Measurements from ENCODE around the gene PIP.
"Not testable (repeated sequence)": the region's sequence is repeated elsewhere in the genome, so short reads cannot be mapped to it uniquely, and the experiment has no call there.

The PIP gene

DNA sequence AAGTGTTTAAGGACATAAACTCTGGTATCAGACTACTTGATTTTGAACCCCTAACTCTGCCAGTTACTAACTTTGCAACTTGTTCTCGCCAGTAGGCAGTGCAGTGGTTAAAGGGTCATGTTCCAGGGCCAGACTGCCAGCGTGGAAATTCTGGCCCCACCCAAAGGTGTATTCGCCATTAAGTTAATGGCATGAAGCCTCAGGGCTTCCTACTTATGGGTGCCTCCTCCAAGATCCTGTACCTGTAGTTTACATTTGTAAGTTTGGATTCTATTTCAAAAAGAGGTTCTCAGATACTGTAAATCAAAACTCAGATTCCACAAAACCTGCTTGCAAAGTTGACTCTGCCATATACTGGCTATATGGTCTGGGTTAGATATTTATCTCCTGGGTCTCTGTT is 2.8 kb upstream of the PIP start:
- H3K27me3 ChIP-seq (ENCODE audit: insufficient read depth, low read length), result no peaks in the 10 kb centered on the region
- H3K9ac ChIP-seq (ENCODE audit: low read depth, low read length), result no peak overlapping the region
- H3K27ac ChIP-seq (ENCODE audit: low read length), result no peak overlapping the region
- H3K9me3 ChIP-seq (ENCODE audit: insufficient read depth, low read depth, low read length), result peaks cover 16% of the 10 kb centered on the region; the same call in 1 of the 2 replicates
- H3K36me3 ChIP-seq (ENCODE audit: insufficient read depth, low read depth, low read length), result no peaks in the 10 kb centered on the region
- H3K4me3 ChIP-seq (ENCODE audit: low read length), result no peak overlapping the region
- H3K4me1 ChIP-seq (ENCODE audit: insufficient read depth, low read length), result no peaks in the 10 kb centered on the region

DNA sequence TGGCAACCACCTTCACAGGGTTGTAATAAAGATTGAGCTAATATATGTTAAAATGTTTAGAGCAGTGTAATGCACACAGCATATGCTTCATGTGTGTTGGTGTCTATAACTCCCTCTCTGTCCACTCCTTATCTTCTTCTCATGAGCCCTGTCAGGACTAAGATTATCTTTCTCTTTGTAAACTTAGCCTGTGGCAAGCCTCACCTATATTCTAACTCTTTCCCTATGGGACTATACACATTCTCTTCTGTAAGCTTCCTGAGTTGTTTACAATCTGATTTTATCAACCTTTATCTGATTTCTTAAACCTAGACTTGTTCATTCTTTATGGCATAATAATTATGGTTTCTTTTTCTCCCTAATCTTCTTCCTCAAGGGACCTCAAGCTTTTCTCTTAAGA is 2.4 kb upstream of the PIP start:
- peaks cover 11% of the 10 kb centered on the region; the same call in 1 of the 2 replicates for H3K9me3 ChIP-seq (ENCODE audit: insufficient read depth, low read depth, low read length)
- no peak overlapping the region for H3K9ac ChIP-seq (ENCODE audit: low read depth, low read length)
- no peak overlapping the region for H3K27ac ChIP-seq (ENCODE audit: low read length)
- no peaks in the 10 kb centered on the region for H3K4me1 ChIP-seq (ENCODE audit: insufficient read depth, low read length)
- H3K36me3 ChIP-seq (ENCODE audit: insufficient read depth, low read depth, low read length), result no peaks in the 10 kb centered on the region
- H3K4me3 ChIP-seq (ENCODE audit: low read length), result no peak overlapping the region
- H3K27me3 ChIP-seq (ENCODE audit: insufficient read depth, low read length), result no peaks in the 10 kb centered on the region

DNA sequence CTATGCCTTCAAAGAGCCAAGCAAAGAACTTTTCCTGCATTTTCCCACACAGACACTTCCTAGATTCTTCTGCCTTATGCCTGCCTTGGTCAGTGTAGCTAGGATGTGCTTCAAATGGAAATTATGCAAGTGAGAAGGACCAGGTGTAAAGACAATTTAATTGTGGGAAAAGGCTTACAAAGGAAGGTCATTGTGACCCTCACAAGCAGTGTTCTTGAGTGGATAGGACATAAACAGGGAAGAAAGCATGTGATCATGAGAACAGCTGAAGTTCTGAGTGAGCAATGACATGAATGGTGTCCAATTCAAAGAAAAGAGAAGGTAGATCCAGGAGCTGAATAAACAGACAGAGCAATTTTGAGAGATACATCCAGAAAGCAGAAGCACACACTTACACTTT is 1.3 kb upstream of the PIP start:
- Histone ChIP-seq H3K4me1 (ENCODE audit: insufficient read depth, low read length) (no peaks in the 10 kb centered on the region), H3K27ac (ENCODE audit: low read length) (no peak overlapping the region), H3K9ac (ENCODE audit: low read depth, low read length) (no peak overlapping the region), H3K27me3 (ENCODE audit: insufficient read depth, low read length) (no peaks in the 10 kb centered on the region), H3K9me3 (ENCODE audit: insufficient read depth, low read depth, low read length) (peaks cover 2% of the 10 kb centered on the region; the same call in 1 of the 2 replicates), H3K36me3 (ENCODE audit: insufficient read depth, low read depth, low read length) (no peaks in the 10 kb centered on the region), H3K4me3 (ENCODE audit: low read length) (no peak overlapping the region)

DNA sequence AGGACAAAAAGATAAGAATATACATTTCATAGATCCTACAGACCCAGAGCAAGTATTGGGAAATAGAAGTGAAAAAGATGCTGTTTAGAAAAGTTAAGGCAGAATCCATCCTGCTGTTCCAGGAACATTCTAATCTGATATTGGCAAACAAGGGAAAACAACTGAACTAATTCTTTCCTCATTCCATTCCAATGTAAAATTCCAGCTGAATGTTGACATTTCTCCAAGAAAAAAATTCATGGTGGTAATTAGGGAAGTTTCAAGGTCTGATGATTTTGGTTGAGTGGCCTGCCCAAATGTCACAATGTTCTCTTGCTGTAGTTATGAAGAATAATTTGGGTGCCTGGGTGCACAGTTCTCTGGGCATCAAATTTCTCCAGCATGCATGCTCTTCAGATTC is 15.2 kb downstream of the PIP start:
- H3K4me1 ChIP-seq (ENCODE audit: insufficient read depth, low read length), result no peaks in the 10 kb centered on the region
- no peaks in the 10 kb centered on the region for H3K36me3 ChIP-seq (ENCODE audit: insufficient read depth, low read depth, low read length)
- H3K27ac ChIP-seq (ENCODE audit: low read length), result no peak overlapping the region
- H3K9ac ChIP-seq (ENCODE audit: low read depth, low read length), result no peak overlapping the region
- no peaks in the 10 kb centered on the region for H3K27me3 ChIP-seq (ENCODE audit: insufficient read depth, low read length)
- H3K4me3 ChIP-seq (ENCODE audit: low read length), result no peak overlapping the region
- H3K9me3 ChIP-seq (ENCODE audit: insufficient read depth, low read depth, low read length), result no peaks in the 10 kb centered on the region; the same call in 1 of the 2 replicates

DNA sequence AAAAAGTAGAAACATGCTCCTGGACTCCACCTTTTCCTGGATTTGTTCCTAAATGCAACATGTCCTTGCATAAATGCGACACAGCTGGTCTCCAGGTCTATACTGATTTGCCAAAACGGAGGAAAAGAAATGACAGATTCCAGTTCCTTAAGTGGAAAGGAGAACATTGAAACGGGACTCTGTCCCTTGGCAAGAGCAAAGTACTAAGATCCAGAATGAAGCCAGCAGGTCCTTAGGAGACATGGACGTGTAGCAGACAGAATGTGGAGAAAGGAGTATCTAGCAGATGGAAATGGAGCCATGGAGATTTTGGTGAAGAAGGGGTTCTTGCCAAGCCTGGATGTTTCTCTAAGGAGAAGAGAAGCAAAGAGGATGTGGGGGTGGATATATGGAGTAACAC is 16.2 kb downstream of the PIP start:
- no peak overlapping the region for H3K9ac ChIP-seq (ENCODE audit: low read depth, low read length)
- no peaks in the 10 kb centered on the region for H3K36me3 ChIP-seq (ENCODE audit: insufficient read depth, low read depth, low read length)
- H3K4me1 ChIP-seq (ENCODE audit: insufficient read depth, low read length), result no peaks in the 10 kb centered on the region
- H3K4me3 ChIP-seq (ENCODE audit: low read length), result no peak overlapping the region
- no peaks in the 10 kb centered on the region; the same call in 1 of the 2 replicates for H3K9me3 ChIP-seq (ENCODE audit: insufficient read depth, low read depth, low read length)
- no peaks in the 10 kb centered on the region for H3K27me3 ChIP-seq (ENCODE audit: insufficient read depth, low read length)
- H3K27ac ChIP-seq (ENCODE audit: low read length), result no peak overlapping the region

DNA sequence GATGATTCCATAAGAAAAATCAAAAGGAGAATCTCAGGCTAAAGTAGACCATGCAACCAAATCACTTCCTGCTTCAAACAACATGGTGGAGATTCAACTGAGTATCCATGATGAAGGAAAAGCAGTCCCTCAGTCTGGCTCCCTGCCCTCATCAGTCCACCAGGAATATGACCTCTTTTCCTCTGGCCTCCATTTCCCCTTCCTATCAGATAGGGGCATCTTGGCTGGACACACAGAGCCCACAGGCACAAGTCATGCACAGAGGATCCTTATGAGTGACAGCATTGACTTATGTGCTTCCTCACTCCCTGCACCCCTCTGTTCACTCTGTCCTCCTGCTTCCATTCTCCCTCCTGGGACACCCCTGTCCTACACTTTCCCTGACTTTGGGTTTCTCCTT is 16.8 kb downstream of the PIP start:
- Histone ChIP-seq H3K4me3 (ENCODE audit: low read length) (no peak overlapping the region), H3K9ac (ENCODE audit: low read depth, low read length) (no peak overlapping the region), H3K27ac (ENCODE audit: low read length) (no peak overlapping the region)

DNA sequence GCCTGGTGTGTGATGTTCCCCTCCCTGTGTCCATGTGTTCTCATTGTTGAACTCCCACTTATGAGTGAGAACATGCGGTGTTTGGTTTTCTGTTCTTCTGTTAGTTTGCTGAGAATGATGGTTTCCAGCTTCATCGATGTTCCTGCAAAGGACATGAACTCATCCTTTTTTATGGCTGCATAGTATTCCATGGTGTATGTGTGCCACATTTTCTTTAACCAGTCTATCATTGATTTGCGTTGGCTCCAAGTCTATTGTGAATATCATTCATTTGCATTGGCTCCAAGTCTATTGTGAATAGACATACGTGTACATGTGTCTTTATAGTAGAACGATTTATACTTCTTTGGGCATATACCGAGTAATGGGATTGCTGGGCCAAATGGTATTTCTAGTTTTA is 18.8 kb downstream of the PIP start:
- H3K36me3 ChIP-seq (ENCODE audit: insufficient read depth, low read depth, low read length); H3K27me3 ChIP-seq (ENCODE audit: insufficient read depth, low read length); H3K9ac ChIP-seq (ENCODE audit: low read depth, low read length); H3K4me3 ChIP-seq (ENCODE audit: low read length); H3K4me1 ChIP-seq (ENCODE audit: insufficient read depth, low read length); H3K27ac ChIP-seq (ENCODE audit: low read length); H3K9me3 ChIP-seq (ENCODE audit: insufficient read depth, low read depth, low read length): not testable (repeated sequence)

More for the DNA sequence above, 16.8 kb downstream of the PIP start:
- H3K27me3 ChIP-seq (ENCODE audit: insufficient read depth, low read length), result no peaks in the 10 kb centered on the region
- no peaks in the 10 kb centered on the region; the same call in 1 of the 2 replicates for H3K9me3 ChIP-seq (ENCODE audit: insufficient read depth, low read depth, low read length)
- no peaks in the 10 kb centered on the region for H3K36me3 ChIP-seq (ENCODE audit: insufficient read depth, low read depth, low read length)
- H3K4me1 ChIP-seq (ENCODE audit: insufficient read depth, low read length), result no peaks in the 10 kb centered on the region

DNA sequence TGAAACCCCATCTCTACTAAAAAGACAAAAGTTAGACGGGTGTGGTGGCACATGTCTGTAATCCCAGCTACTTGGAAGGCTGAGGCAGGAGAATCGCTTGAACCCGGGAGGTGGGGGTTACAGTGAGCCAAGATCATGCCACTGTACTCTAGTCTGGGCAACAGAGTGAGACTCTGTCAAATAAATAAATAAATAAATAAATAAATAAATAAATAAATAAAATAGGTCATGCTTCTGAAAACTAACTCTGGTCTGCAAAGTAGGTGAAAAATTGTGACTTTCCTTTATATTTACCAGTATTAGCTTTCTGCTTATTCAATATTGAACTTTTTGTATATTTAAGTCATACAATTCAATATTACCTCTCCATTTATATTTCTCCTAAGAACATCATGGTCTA is 26.7 kb downstream of the PIP start:
- not testable (repeated sequence) for H3K4me3 ChIP-seq (ENCODE audit: low read length); H3K9me3 ChIP-seq (ENCODE audit: insufficient read depth, low read depth, low read length); H3K9ac ChIP-seq (ENCODE audit: low read depth, low read length); H3K27me3 ChIP-seq (ENCODE audit: insufficient read depth, low read length); H3K36me3 ChIP-seq (ENCODE audit: insufficient read depth, low read depth, low read length); H3K27ac ChIP-seq (ENCODE audit: low read length); H3K4me1 ChIP-seq (ENCODE audit: insufficient read depth, low read length)

DNA sequence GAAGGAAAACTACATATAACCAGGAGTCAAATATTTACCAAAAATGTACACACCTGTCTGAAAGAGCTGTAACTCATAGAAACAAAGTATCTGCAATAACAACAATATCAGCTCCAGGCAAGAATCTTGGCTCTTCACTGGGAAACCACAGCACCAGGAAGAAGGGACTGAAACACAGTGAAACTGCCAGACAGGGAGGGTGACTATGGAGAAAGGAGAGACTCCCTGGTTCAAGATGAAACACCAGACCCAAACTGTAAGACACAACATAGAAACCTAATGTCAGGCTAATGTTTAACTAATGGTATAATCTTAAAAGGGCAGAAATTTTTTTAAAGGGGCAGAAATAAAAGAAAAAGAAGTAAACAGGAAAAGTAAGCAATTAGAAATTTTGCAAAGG is 39.8 kb downstream of the PIP start:
- Histone ChIP-seq H3K4me3 (ENCODE audit: low read length) (no peak overlapping the region), H3K4me1 (ENCODE audit: insufficient read depth, low read length) (no peaks in the 10 kb centered on the region), H3K27ac (ENCODE audit: low read length) (no peak overlapping the region), H3K36me3 (ENCODE audit: insufficient read depth, low read depth, low read length) (no peaks in the 10 kb centered on the region), H3K9ac (ENCODE audit: low read depth, low read length) (no peak overlapping the region), H3K27me3 (ENCODE audit: insufficient read depth, low read length) (no peaks in the 10 kb centered on the region), H3K9me3 (ENCODE audit: insufficient read depth, low read depth, low read length) (peaks cover 15% of the 10 kb centered on the region)

DNA sequence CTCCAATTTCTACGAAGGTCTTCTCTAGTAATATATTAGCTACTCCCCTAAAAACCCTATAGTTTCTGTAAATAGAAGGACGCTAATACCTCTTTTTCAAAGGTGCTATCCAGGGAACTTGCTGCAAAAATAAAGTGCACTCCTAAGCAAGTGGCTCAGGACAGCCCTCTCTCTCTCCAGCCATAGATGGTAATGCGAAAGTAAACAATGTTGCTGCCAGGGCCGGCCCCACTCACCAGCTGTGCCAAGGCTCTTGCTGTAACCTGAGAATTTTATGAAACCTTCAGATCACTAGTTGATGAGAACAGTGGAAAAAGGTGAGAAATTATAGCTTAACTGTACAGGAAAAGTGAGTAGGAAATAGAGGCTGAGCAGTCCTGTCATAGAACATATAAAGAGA is 40.5 kb downstream of the PIP start:
- H3K27ac ChIP-seq (ENCODE audit: low read length), result no peak overlapping the region
- H3K9ac ChIP-seq (ENCODE audit: low read depth, low read length), result no peak overlapping the region
- H3K9me3 ChIP-seq (ENCODE audit: insufficient read depth, low read depth, low read length), result peaks cover 10% of the 10 kb centered on the region
- H3K27me3 ChIP-seq (ENCODE audit: insufficient read depth, low read length), result no peaks in the 10 kb centered on the region
- H3K36me3 ChIP-seq (ENCODE audit: insufficient read depth, low read depth, low read length), result no peaks in the 10 kb centered on the region
- no peaks in the 10 kb centered on the region for H3K4me1 ChIP-seq (ENCODE audit: insufficient read depth, low read length)
- H3K4me3 ChIP-seq (ENCODE audit: low read length), result no peak overlapping the region

DNA sequence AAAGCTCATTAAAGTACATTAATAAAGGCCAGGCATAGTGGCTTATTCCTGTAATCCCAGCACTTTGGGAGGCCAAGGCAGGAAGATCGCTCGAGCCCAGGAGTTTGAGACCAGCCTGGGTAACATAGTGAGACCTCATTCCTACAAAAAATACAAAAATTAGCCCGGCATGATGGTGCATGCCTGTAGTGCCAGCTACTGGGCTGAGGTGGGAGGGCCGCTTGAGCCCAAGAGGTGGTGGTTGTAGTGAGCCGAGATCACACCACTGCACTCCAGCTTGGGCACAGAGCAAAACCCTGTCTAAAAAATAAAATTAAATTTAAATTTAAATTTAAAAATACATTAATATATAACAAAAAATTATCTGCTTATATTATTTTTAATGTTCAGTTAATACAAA is 44.3 kb downstream of the PIP start:
- Histone ChIP-seq H3K36me3 (ENCODE audit: insufficient read depth, low read depth, low read length) (no peaks in the 10 kb centered on the region), H3K27me3 (ENCODE audit: insufficient read depth, low read length) (no peaks in the 10 kb centered on the region), H3K9ac (ENCODE audit: low read depth, low read length) (no peak overlapping the region), H3K27ac (ENCODE audit: low read length) (no peak overlapping the region), H3K4me1 (ENCODE audit: insufficient read depth, low read length) (no peaks in the 10 kb centered on the region), H3K9me3 (ENCODE audit: insufficient read depth, low read depth, low read length) (peaks cover 10% of the 10 kb centered on the region), H3K4me3 (ENCODE audit: low read length) (no peak overlapping the region)

DNA sequence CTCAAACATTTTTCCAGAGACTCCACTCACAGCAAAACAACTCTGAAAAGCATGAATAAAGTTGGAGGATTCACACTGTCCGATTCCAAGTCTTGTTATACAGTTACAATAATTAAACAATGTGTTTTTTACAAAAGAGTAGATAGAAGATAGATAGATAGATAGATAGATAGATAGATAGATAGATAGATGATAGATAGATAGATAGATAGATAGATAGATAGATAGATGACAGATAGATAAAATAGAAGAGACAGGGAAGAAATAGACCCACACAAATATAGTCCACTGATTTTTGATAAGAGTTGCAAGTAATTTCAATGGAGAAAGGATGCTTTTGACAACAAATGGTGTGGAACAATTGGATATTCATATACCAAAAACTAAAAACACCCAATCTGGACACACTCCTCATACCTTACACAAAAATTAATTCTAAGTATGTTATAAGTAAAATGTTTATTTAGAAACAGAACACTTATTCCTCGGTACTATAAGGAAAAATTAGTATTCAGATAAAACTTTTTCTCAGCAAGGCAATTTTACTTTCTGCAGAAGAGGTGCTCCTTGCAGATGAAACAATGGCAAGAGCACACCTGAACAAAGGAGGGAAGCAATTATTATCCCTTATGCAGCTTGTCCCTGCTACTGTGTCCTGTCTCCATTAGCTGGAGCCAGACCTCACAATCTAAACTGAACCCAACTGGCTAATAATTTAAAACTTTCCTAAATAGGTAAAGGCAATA is 45.7 kb downstream of the PIP start:
- Histone ChIP-seq H3K4me3 (ENCODE audit: low read length) (no peak overlapping the region), H3K36me3 (ENCODE audit: insufficient read depth, low read depth, low read length) (no peaks in the 10 kb centered on the region), H3K9me3 (ENCODE audit: insufficient read depth, low read depth, low read length) (peaks cover 10% of the 10 kb centered on the region), H3K9ac (ENCODE audit: low read depth, low read length) (no peak overlapping the region), H3K27me3 (ENCODE audit: insufficient read depth, low read length) (no peaks in the 10 kb centered on the region), H3K4me1 (ENCODE audit: insufficient read depth, low read length) (no peaks in the 10 kb centered on the region), H3K27ac (ENCODE audit: low read length) (no peak overlapping the region)

Measured in iPS-20b (cell line).